ENCODE results near the gene TTC28.

- TF ChIP-seq ZNF274 (IDR thresholded peaks at IDR 0.05; ENCODE audit: low read depth, low read length) (no peak), YY1 (IDR thresholded peaks at IDR 0.05; ENCODE audit: insufficient read depth, insufficient read length) (no peak), SUZ12 (IDR thresholded peaks at IDR 0.05; ENCODE audit: extremely low read depth, insufficient read depth, insufficient read length) (no peak)
Observed at GRCh38 chr22:27990451-27990840, 689.2 kb downstream of the TTC28 start.
